Lower lobe of right lung (tissue), 2 donors: ENCODE results near the gene LEMD1. TPM values are rescaled to one million over a fixed set of nuclear protein-coding genes. Genes with fewer than 3 reads are reported as not detected.
"Not testable (repeated sequence)": the region's sequence is repeated elsewhere in the genome, so short reads cannot be mapped to it uniquely, and the experiment has no call there.

ENCODE experiments used
- ATAC-seq, 2 donors: fragments of 200-7000 bp; cut with Tn5 transposase; one replicate each; pipeline ENCODE4 v1.9.1; 2020 to 2022; ENCODE audit warnings: mild to moderate bottlenecking in 2 of 2, moderate library complexity in 2 of 2
- DNase-seq: peaks from one replicate; pipeline ENCODE4 v3.0.0-alpha.2; 2020
- H3K27ac ChIP-seq: fragments of 200-600 bp; one replicate; pipeline ENCODE4 v1.8.0; 2022
- H3K27me3 ChIP-seq: fragments of 200-600 bp; one replicate; pipeline ENCODE4 v1.8.0; 2022; ENCODE audit warnings: low read depth
- H3K36me3 ChIP-seq: fragments of 200-600 bp; one replicate; pipeline ENCODE4 v1.8.0; 2022; ENCODE audit warnings: mild to moderate bottlenecking
- H3K4me1 ChIP-seq: fragments of 200-600 bp; one replicate; pipeline ENCODE4 v1.8.0; 2022
- H3K4me3 ChIP-seq: fragments of 200-600 bp; one replicate; pipeline ENCODE4 v1.8.0; 2022; ENCODE audit warnings: mild to moderate bottlenecking
- H3K9me3 ChIP-seq: fragments of 200-600 bp; one replicate; pipeline ENCODE4 v1.8.0; 2022
- intact Hi-C: fragments of 100-400 bp; cut with DNase I; formaldehyde crosslinking; loops from one replicate; pipeline ENCODE4 v1.11.0; 2022
- total RNA-seq: library from RNA; stranded (reverse); fragmentation: NEBNext Ultra II Directional; extraction: Animal tissue kit (Norgen Biotek cat#: 25700); gene quantifications from one replicate; pipeline ENCODE4 v1.2.1, GENCODE V29; 2021
- TF ChIP-seq, protein P1 (sequence below): fragments of 200-600 bp; IDR thresholded peaks from one replicate; pipeline ENCODE4 v1.8.0; 2022; ENCODE audit warnings: antibody characterized with exemption, mild to moderate bottlenecking
- donor health status: DM: no; HTN: yes; CAD: no; lungs with severe emphysema.

The LEMD1 gene
- total RNA-seq, 1 donor from 2014 or later: not detected

DNA sequence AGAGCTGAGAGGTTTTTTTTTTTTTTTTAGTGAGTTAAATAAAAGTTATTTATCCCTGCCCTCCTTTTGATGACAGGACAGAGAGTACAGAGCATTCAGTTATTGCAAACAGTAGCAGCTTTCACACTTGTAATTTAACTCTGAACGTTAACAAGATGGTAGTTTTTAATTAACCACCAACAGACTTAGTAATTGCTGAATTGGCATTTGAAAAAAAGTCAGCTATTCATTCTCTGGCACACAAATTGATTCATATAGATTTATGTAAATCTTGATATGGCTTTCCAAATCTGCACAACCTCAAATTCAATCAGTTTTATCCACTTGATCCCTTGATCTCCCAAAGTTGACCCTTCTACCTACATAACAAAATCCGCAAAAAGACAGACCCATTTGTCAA, 918 bp downstream of the LEMD1 start:
- no peak overlapping the region for H3K4me3 ChIP-seq
- H3K36me3 ChIP-seq: no peaks in the 10 kb centered on the region
- H3K9me3 ChIP-seq: no peaks in the 10 kb centered on the region
- intact Hi-C loops: no loop called here
- TF ChIP-seq, protein P1, sequence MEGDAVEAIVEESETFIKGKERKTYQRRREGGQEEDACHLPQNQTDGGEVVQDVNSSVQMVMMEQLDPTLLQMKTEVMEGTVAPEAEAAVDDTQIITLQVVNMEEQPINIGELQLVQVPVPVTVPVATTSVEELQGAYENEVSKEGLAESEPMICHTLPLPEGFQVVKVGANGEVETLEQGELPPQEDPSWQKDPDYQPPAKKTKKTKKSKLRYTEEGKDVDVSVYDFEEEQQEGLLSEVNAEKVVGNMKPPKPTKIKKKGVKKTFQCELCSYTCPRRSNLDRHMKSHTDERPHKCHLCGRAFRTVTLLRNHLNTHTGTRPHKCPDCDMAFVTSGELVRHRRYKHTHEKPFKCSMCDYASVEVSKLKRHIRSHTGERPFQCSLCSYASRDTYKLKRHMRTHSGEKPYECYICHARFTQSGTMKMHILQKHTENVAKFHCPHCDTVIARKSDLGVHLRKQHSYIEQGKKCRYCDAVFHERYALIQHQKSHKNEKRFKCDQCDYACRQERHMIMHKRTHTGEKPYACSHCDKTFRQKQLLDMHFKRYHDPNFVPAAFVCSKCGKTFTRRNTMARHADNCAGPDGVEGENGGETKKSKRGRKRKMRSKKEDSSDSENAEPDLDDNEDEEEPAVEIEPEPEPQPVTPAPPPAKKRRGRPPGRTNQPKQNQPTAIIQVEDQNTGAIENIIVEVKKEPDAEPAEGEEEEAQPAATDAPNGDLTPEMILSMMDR: no peak
- DNase-seq (no peak), ATAC-seq (no peak)
- peaks cover 5% of the 10 kb centered on the region for H3K4me1 ChIP-seq
- no peak overlapping the region for H3K27ac ChIP-seq
- H3K27me3 ChIP-seq: no peaks in the 10 kb centered on the region

- H3K27me3 ChIP-seq: no peaks in the 10 kb centered on the region
- TF ChIP-seq, protein P1: no peak
- no peaks in the 10 kb centered on the region for H3K36me3 ChIP-seq
Observed at GRCh38 chr1:205417870-205418635, 3.8 kb downstream of the LEMD1 start.

DNA sequence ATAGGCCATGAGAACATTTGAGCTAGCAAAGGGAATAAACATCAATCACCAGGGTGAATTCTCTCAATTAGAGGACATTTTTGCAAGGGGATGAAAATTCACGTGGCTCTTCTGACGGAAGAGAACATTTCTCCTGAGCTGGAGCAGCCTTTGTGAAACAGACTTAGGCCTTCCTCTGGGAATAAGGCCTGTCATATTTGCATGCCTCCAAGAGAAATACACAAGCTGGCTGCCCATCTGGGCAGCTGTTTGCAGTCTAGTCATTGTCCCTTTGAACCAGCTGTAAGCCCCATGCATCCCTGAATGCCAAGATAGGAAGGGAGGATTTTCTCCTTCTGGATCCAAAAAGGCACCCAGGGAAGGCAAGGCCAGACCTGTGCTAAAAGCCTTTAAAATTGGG, 5.5 kb downstream of the LEMD1 start:
- intact Hi-C loops: no loop called here
- no peaks in the 10 kb centered on the region for H3K36me3 ChIP-seq
- peak in 1 of 2 donors; percentile 48 for ATAC-seq

More at GRCh38 chr1:205417870-205418635, 3.8 kb downstream of the LEMD1 start:
- peaks cover 5% of the 10 kb centered on the region for H3K4me1 ChIP-seq
- intact Hi-C loops: no loop called here
- H3K4me3 ChIP-seq: no peak overlapping the region
- ATAC-seq (no peak), DNase-seq (no peak)
- no peak overlapping the region for H3K27ac ChIP-seq
- H3K9me3 ChIP-seq: no peaks in the 10 kb centered on the region

DNA sequence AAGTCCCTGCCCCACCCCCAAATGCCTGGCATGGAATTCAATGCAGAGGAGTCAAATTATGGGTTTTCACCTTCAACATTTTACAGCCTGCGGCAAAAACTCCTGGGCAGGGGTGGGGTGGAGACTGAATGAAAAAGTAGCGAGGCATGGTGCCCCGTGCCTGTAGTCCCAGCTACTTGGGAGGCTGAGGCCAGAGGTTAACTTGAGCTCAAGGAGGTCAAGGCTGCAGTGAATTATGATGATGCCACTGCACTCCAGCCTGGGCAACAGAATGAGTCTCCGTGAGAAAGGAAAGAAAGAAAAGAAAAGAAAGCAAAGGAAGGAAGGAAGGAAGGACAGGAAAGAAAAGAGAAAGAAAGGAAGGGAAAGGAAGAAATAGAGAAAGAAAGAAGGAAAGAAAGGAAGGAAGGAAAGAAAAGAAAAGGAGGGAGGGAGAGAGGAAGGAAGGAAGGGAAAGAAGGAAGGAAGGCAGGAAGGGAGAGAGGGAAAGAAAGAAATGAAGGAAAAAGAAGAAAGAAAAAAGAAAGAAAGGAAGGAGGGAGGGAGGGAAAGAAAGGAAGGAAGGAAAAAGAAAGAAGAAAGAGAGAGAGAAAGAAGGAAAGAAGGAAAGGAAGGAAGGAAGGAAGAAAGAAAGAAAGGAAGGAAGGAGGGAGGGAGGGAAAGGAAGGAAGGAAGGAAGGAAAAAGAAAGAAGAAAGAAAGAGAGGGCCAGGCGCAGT, 11.1 kb downstream of the LEMD1 start:
- Histone ChIP-seq H3K36me3 (no peaks in the 10 kb centered on the region), H3K4me1 (no peaks in the 10 kb centered on the region), H3K27me3 (no peaks in the 10 kb centered on the region), H3K27ac (no peak overlapping the region), H3K9me3 (no peaks in the 10 kb centered on the region), H3K4me3 (no peak overlapping the region)
- TF ChIP-seq, protein P1: no peak
- ATAC-seq (no peak), DNase-seq (no peak)
- intact Hi-C loops: no loop called here

More for the DNA sequence above, 5.5 kb downstream of the LEMD1 start:
- Histone ChIP-seq H3K27me3 (no peaks in the 10 kb centered on the region), H3K4me1 (peaks cover 5% of the 10 kb centered on the region), H3K4me3 (no peak overlapping the region), H3K9me3 (no peaks in the 10 kb centered on the region), H3K27ac (no peak overlapping the region)
- TF ChIP-seq, protein P1: no peak
- no peak for DNase-seq

DNA sequence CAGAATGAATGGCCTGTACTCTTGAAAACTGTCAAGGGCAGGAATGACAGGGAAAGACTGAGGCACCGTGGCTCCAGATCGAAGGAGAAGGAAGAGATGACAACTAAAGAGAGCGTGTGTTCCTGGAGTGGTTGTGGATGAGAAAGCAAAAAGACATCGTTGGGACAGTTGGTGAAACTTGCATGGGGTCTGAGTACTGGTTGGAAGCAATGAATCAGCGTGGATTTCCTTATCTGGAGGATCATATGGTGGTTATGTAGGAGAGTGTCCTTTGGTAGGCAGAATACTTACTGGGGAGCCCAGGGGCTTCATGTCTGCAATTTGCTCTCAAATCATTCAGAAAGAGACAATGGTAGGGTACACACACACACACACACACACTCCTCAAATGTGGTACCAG, 13.9 kb downstream of the LEMD1 start:
- Histone ChIP-seq H3K9me3 (no peaks in the 10 kb centered on the region), H3K36me3 (no peaks in the 10 kb centered on the region), H3K4me1 (no peaks in the 10 kb centered on the region), H3K27me3 (no peaks in the 10 kb centered on the region), H3K27ac (no peak overlapping the region), H3K4me3 (no peak overlapping the region)
- DNase-seq: no peak
- intact Hi-C loops: no loop called here
- no peak for ATAC-seq
- TF ChIP-seq, protein P1: no peak

- H3K4me3 ChIP-seq, intact Hi-C loops, H3K4me1 ChIP-seq, H3K27me3 ChIP-seq, H3K27ac ChIP-seq, H3K36me3 ChIP-seq, H3K9me3 ChIP-seq, ATAC-seq, DNase-seq: not testable (repeated sequence)
Observed at GRCh38 chr1:205406252-205406651, 15.6 kb downstream of the LEMD1 start.

GRCh38 chr1:205404484-205404883, 17.4 kb downstream of the LEMD1 start:
- DNase-seq, ATAC-seq, intact Hi-C loops, H3K9me3 ChIP-seq, H3K4me3 ChIP-seq, H3K36me3 ChIP-seq, H3K27ac ChIP-seq, H3K27me3 ChIP-seq, H3K4me1 ChIP-seq: not testable (repeated sequence)
